Smooth muscle cell of the umbilical artery (primary cell): ENCODE results near the gene HYI. TPM values are rescaled to one million over a fixed set of nuclear protein-coding genes. Genes with fewer than 3 reads are reported as not detected.

ENCODE experiments used
- total RNA-seq: library from RNA; depleted of rRNA; stranded (reverse); fragments of >200 nt; gene quantifications from 2 replicates; pipeline ENCODE4 v1.2.3, GENCODE V29; 2014

The HYI gene
- total RNA-seq = 49.8 and 51.4 TPM in 2 replicates

GRCh38 chr1:43453442-43454269, at the start of gene HYI:
Gene HYI (minus strand): TSS chr1:43453931. CDS start chr1:43453793, 138 bp downstream.

Other genes starting within 250 kb of the HYI start
- not detected in 2 replicates for gene TMEM125, start 183.9 kb downstream of the HYI start, total RNA-seq
- gene C1orf210, start 168.3 kb downstream of the HYI start, total RNA-seq = not detected in 2 replicates
- gene TIE1, start 152.9 kb downstream of the HYI start, total RNA-seq = 1.2 and 9.2 TPM in 2 replicates
- not detected in 2 replicates for gene MPL, start 116.1 kb downstream of the HYI start, total RNA-seq
- gene CDC20, start 95.0 kb downstream of the HYI start, total RNA-seq = 3.9 and 43.7 TPM in 2 replicates
- gene ELOVL1, start 85.9 kb downstream of the HYI start, total RNA-seq = 23.2 and 53.9 TPM in 2 replicates
- gene MED8, start 64.1 kb downstream of the HYI start, total RNA-seq = 73.3 and 85.8 TPM in 2 replicates
- 27.9 and 36.4 TPM in 2 replicates for gene SZT2, start 64.0 kb downstream of the HYI start, total RNA-seq
- 132 and 573 TPM in 2 replicates for gene PTPRF, start 77.0 kb upstream of the HYI start, total RNA-seq
- 62.1 and 63.8 TPM in 2 replicates for gene KDM4A, start 196.2 kb upstream of the HYI start, total RNA-seq